ENCODE results near the gene ACP4.
"Not testable (repeated sequence)": the region's sequence is repeated elsewhere in the genome, so short reads cannot be mapped to it uniquely, and the experiment has no call there.

Gene ACP4

DNA sequence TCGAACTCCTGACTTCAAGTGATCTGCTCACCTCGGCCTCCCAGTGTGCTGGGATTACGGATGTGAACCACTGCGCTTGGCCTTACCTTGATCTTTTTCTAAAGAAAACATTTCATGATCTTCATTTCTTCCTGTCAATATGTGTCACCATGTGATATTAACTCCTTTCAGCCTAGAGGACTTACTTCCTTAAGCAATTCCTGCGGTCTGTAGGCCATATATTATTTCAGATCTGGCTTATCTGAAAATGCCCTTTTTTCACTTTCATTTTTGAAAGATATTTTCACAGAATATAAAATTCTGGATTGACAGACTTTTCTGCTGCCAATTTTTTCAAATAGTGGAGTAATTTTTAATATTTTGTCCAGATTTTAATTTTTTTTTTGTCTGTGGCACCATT, 21.9 kb upstream of the ACP4 start:
- H3K4me3 ChIP-seq (ENCODE audit: low read length), result no peak overlapping the region
- TF ChIP-seq ZNF274 (IDR thresholded peaks at IDR 0.05; ENCODE audit: low read depth, low read length), result no peak

DNA sequence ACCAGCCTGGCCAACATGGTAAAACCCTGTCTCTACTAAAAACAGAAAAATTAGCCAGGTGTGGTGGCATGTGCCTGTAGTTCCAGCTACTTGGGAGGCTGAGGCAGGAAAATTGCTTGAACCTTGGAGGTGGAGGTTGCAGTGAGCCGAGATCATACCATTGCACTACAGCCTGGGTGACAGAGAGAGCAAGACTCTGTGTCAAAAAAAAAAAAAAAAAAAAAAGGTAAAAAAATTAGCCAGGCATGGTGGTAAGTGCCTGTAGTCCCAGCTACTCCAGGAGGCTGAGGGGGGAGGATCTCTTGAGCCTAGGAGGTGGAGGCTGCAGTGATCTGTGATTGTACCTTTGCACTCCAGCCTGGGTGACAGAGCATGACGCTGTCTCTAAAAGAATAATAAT, 20.1 kb upstream of the ACP4 start, which contains the start of gene GPR32:
TSS of gene GPR32 (plus strand) at position 301 of the 400 bp plus-strand sequence. CDS start 137 bp downstream, outside the sequence.
- not testable (repeated sequence) for H3K4me3 ChIP-seq (ENCODE audit: low read length)

DNA sequence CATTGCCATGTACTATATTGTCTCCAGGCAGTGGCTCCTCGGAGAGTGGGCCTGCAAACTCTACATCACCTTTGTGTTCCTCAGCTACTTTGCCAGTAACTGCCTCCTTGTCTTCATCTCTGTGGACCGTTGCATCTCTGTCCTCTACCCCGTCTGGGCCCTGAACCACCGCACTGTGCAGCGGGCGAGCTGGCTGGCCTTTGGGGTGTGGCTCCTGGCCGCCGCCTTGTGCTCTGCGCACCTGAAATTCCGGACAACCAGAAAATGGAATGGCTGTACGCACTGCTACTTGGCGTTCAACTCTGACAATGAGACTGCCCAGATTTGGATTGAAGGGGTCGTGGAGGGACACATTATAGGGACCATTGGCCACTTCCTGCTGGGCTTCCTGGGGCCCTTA, 19.3 kb upstream of the ACP4 start:
- H3K4me3 ChIP-seq (ENCODE audit: low read length), result no peak overlapping the region
- no peak for TF ChIP-seq ZNF274 (IDR thresholded peaks at IDR 0.05; ENCODE audit: low read depth, low read length)

DNA sequence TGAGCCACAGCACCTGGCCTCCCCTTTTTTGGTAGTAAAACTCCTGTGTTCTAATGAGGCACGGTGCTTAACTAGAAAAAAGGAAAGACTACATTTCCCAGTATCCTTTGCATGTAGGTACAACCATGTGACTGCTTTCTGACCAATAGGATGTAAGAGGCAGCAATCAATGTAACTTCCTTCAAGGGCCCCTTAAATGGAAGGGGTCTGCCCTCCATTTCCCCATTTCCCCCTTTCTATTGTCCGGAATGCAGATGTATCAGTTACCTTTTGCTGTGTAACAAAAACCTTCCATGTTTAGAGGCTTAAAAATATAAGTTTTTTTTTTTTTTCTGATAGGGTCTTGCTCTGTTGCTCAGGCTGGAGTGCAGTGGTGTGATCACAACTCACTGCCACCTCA, 17.7 kb upstream of the ACP4 start:
- no peak overlapping the region for H3K4me3 ChIP-seq (ENCODE audit: low read length)
- TF ChIP-seq ZNF274 (IDR thresholded peaks at IDR 0.05; ENCODE audit: low read depth, low read length), result no peak

DNA sequence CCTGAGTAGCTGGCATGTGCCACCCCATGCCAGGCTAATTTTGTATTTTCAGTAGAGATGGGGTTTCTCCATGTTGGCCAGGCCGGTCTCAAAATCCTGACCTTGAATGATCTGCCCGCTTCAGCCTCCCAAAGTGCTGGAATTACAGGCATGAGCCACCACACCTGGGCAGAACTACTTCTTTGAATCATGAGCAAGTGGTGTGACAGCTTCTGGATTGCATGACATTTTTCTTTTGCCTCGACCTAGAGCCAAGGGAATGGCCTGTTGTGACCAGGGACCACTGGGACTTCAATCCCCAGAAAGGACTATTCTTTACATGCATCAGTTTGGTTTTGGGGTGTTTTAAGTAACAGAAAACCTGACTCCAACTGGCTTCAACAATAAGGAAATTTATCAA, 17.3 kb upstream of the ACP4 start:
- H3K4me3 ChIP-seq (ENCODE audit: low read length), result not testable (repeated sequence)

DNA sequence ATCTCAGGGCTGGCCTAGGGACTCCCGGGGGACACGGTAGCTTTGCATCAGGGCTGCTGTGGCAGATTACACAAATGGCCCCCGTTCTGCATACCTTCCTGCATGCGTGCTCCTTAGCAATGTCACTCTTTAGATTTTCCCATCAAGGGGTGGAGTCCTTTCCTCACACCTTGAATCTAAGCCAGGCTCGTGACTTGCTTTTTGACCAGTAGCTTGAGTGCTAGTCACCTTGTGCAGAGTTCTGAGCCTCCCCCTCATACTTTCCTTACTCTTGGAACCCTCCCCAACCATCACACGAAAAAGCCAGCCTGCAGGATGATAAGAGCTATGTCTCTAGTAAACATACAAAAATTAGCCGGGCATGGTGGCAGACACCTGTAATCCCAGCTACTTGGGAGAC, 16.8 kb upstream of the ACP4 start:
- H3K4me3 ChIP-seq (ENCODE audit: low read length), result not testable (repeated sequence)

DNA sequence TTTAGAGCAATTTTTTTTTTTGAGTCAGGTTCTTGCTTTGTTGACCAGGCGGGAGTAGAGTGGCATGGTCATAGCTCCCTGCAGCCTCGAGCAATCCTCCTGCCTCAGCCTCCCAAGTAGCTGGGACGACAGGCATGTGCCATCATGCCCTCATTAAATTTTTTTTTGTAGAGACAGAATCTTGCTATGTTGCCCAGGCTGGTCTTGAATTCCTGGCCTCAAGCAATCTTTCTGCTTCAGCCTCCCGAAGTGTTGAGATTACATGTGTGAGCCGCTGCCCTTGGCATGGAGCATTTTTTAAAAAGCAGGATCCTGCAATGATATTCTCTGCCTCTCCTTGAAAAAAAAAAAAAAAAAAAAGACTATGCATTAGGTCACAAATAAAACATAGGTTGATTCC, 14.1 kb upstream of the ACP4 start:
- TF ChIP-seq ZNF274 (IDR thresholded peaks at IDR 0.05; ENCODE audit: low read depth, low read length), result no peak

DNA sequence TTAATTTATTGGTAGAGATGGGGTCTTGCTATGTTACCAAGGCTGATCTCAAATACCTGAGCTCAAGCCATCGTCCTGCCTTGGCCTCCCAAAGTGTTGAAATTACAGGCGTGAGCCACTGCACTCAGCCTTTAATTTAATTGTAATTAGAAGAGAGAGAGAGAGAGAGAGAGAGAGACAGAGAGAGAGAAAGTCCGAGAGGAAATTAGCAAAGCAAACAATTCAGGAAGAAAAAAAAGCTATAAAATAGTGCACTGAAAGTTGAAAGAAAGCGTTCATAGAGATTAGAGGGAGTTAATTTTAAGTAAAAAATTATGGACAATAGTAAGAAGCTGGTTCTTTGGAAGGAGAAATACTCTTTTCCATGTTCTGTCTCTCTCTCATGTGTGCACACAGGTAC, 13.0 kb upstream of the ACP4 start:
- no peak overlapping the region for H3K4me3 ChIP-seq (ENCODE audit: low read length)
- no peak for TF ChIP-seq ZNF274 (IDR thresholded peaks at IDR 0.05; ENCODE audit: low read depth, low read length)

More for the DNA sequence above, 14.1 kb upstream of the ACP4 start:
- no peak overlapping the region for H3K4me3 ChIP-seq (ENCODE audit: low read length)

DNA sequence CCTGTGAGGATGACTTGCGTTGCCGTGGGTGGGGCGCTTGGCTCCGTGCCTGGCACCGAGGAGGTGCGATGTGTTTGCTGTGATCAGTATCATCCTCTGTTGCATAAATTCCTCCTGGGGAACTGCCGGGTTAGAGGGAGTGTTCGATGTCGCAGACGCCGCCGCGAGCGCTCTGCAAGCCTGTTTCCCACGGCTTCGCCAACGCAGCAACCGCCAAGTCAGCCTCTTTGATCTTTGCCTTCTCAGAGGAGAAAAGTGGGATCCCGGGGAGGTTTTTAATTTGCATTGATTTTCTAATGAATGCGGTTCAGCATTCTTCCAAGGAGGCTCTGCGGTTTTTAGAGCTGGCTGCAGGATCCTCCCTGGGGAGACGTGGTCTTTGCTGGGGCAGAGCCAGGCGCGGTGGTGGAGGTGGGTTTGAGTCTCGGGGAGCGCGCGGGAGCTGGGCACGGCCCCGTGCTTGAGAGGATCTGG, 12.3 kb upstream of the ACP4 start:
- H3K4me3 ChIP-seq (ENCODE audit: low read length), result no peak overlapping the region
- TF ChIP-seq ZNF274 (IDR thresholded peaks at IDR 0.05; ENCODE audit: low read depth, low read length), result no peak

DNA sequence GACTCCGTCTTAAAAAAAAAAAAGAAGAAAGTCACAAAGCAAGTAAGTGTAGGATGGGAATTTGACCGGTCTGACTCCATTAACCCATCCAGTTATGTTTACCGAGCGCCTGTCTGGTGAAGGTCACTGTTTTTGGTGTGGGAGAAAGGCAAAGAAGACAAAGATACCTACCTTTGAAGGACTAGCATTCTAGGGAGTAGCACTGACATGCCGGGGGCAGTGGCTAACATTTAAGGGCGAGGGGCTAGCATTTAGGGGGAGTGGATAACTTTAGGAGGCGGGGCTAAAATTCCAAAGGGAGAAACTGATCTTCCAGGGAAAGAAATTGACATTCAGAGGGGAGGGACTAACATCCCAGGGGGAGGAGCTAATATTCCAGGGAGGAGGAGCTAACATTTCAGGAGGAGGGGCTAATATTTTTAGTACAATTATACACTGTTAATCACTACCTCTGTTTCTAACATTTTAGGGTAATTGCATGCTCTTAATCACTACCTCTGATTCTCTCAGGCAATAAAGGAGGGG, 11.2 kb upstream of the ACP4 start:
- no peak for TF ChIP-seq ZNF274 (IDR thresholded peaks at IDR 0.05; ENCODE audit: low read depth, low read length)
- H3K4me3 ChIP-seq (ENCODE audit: low read length), result no peak overlapping the region

DNA sequence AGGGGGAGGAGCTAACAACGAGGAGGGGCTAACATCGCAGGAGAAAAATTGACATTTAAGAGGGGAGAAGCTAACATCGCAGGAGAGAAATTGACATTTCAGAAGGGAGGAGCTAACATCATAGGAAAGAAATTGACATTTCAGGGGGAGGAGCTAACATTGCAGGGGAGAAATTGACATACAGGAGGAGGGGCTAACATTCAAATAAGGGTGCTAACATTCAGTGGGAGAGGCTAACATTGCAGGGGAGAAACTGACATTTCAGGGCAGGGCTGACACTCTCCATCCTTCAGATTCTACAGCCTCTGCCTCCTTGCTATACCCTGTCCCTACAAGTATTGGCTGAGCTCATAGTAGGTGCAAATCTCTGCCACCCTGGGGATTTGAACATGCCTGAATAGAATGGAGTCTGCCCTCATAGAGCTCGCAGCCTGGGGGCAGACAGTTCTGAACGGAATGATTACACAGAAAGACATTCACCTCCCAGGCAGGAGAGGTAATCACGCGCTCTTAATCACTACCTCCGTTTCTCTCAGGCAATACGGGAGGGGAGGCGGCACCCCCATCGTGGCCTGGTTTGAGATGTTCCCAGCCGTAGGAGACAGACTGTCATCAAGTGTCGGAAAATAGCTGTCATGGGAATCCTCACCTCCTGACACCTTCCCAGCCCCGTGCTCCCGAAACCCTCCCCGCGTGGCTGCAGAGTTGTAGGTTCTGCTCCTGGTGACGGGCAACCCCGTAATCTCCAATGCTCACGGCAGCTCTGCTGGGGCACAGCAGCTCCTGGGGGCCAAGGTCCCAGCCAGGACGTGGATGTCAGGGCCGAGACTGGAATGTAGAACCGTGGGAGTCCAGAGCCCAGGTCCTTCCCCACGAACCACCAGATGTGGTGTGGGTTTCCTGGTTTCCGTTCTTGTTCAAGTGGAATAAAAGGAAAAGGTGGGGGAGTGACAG, 10.4 kb upstream of the ACP4 start:
- TF ChIP-seq ZNF274 (IDR thresholded peaks at IDR 0.05; ENCODE audit: low read depth, low read length), result no peak
- H3K4me3 ChIP-seq (ENCODE audit: low read length), result no peak overlapping the region

DNA sequence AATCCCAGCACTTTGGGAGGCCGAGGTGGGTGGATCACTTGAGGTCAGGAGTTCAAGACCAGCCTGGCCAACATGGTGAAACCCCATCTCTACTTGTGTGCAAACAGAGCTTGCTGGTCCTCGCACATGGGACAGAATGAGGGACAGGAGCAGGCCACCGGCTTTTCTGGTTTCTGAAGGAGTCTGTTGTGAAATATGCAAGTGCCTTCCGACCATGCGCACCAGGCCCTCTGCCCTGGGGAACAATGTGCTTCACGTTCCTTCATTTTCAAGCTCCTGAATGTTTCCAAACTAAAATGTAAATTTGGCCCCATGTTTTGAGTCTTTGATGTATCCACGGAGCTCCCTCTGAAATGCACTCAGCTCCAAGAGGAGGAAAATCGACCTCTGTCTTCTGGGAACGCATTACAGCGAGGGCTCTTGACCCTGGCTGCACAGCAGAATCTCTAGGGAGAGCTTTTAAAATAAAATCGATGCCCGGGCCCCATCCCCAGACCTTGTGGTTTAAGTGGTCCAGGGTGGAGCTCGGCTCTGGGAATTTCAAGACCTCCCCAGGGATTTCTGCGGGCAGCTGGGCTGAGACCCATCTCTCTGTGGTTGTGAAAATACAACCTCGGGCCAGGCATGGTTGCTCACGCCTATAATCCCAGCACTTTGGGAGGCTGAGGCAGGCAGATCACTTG, 9.3 kb upstream of the ACP4 start:
- no peak for TF ChIP-seq ZNF274 (IDR thresholded peaks at IDR 0.05; ENCODE audit: low read depth, low read length)
- H3K4me3 ChIP-seq (ENCODE audit: low read length), result no peak overlapping the region

DNA sequence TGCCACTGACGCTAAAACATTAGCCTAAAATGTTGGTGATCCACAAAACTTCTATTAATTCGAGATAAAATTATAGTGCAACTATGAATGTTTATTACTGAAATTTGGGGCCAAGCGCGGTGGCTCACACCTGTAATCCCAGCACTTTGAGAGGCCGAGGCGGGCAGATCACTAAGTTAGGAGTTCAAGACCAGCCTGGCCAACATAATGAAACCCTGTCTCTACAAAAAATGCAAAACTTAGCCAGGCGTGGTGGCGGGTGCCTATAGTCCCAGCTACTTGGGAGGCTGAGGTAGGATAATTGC, 6.4 kb upstream of the ACP4 start:
- not testable (repeated sequence) for H3K4me3 ChIP-seq (ENCODE audit: low read length)

DNA sequence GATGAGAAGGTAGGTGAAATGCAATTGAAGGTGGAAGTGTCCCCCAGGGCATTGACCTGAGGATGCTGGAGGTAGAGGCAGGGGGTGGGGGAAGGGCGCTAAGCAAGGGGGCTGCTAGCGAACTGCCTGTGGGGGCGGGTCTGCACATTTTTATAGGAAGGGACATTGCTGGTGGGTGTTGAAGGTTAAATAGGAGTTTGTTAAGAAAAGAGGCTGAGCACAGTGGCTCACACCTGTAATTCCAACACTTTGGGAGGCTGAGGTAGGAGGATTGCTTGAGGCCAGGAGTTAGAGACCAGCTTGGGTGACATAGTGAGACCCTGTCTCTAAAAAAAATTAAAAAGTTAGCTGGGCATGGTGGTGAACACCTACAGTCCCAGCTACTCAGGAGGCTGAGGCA, 5.5 kb upstream of the ACP4 start:
- H3K4me3 ChIP-seq (ENCODE audit: low read length), result no peak overlapping the region
- no peak for TF ChIP-seq ZNF274 (IDR thresholded peaks at IDR 0.05; ENCODE audit: low read depth, low read length)

DNA sequence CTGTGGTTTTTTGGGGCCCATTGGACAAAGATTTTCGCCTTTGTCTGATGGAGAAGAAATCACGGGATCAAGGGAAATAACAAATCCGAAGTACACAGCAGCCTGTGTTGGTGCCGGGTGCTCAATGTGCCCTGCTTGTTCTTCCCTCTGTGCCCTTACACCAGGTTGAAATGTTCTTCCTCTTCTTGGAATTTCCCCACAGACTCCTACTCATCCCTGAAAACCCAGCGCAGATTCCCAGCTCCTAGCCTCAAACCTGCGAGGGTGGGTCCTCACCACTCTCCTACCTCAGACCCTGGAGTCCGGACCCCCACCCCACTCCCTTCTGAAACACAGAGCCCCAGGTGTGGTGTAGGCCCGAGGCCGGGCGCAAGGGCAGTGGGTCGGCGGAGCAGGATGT, 4.9 kb upstream of the ACP4 start:
- no peak for TF ChIP-seq ZNF274 (IDR thresholded peaks at IDR 0.05; ENCODE audit: low read depth, low read length)

More for the DNA sequence above, 4.9 kb upstream of the ACP4 start:
- H3K4me3 ChIP-seq (ENCODE audit: low read length), result no peak overlapping the region

Measured in GM08714 (cell line).